Liver (tissue), 9 donors: ENCODE results near the gene VAMP1. TPM values are rescaled to one million over a fixed set of nuclear protein-coding genes. Genes with fewer than 3 reads are reported as not detected.
A peak's percentile ranks its signal among the peaks of the same experiment; 100 is the strongest.

ENCODE experiments used
- DNase-seq: peaks from one replicate; pipeline ENCODE4 v3.0.0-alpha.2; 2017; ENCODE audit warnings: low spot score
- H3K27ac ChIP-seq, 2 donors: one replicate each; pipeline ENCODE4 v1.7.0; 2013; ENCODE audit warnings: inconsistent platforms in 2 of 2, low read length in 2 of 2, control low read depth in 1 of 2, low read depth in 1 of 2, mild to moderate bottlenecking in 1 of 2
- H3K27me3 ChIP-seq, 4 donors: one replicate each; pipeline versions ENCODE4 v1.6.1 to v1.7.0; 2013; ENCODE audit warnings: low read length in 3 of 4, inconsistent platforms in 1 of 4, mild to moderate bottlenecking in 1 of 4, moderate library complexity in 1 of 4; ENCODE audit not compliant: control insufficient read depth in 4 of 4, insufficient read depth in 4 of 4
- H3K36me3 ChIP-seq, 4 donors: one replicate each; pipeline versions ENCODE4 v1.6.1 to v1.7.0; 2013; ENCODE audit warnings: low read length in 3 of 4, mild to moderate bottlenecking in 3 of 4, low read depth in 1 of 4, moderate library complexity in 1 of 4; ENCODE audit not compliant: control insufficient read depth in 4 of 4, insufficient read depth in 3 of 4
- H3K4me1 ChIP-seq, 4 donors: one replicate each; pipeline versions ENCODE4 v1.6.1 to v1.7.0; 2013; ENCODE audit warnings: low read length in 3 of 4, mild to moderate bottlenecking in 3 of 4, moderate library complexity in 1 of 4; ENCODE audit not compliant: control insufficient read depth in 4 of 4, insufficient read depth in 4 of 4
- H3K4me3 ChIP-seq, 3 donors: one replicate each; pipeline versions ENCODE4 v1.6.1 to v1.7.0; 2013; ENCODE audit warnings: low read length in 3 of 3, control low read depth in 1 of 3, low read depth in 1 of 3, mild to moderate bottlenecking in 1 of 3
- H3K9ac ChIP-seq, 2 donors: one replicate each; pipeline ENCODE4 v1.7.0; 2013; ENCODE audit warnings: low read length in 2 of 2, mild to moderate bottlenecking in 2 of 2, moderate library complexity in 2 of 2, control low read depth in 1 of 2, low read depth in 1 of 2
- H3K9me3 ChIP-seq, 4 donors: one replicate each; pipeline versions ENCODE4 v1.6.1 to v1.7.0; 2013; ENCODE audit warnings: low read length in 3 of 4; ENCODE audit not compliant: control insufficient read depth in 4 of 4
- EGR1 ChIP-seq, 2 donors: IDR thresholded peaks; 2 replicates each; pipeline ENCODE4 v1.6.1; 2016 to 2018; ENCODE audit warnings: antibody characterized with exemption in 2 of 2, low read depth in 2 of 2
- FOXA2 ChIP-seq: IDR thresholded peaks from 2 replicates; pipeline ENCODE4 v1.6.1; 2016; ENCODE audit warnings: antibody characterized with exemption
- GABPA ChIP-seq, 2 donors: IDR thresholded peaks in 1 of 2; conservative IDR thresholded peaks in 1 of 2; 2 replicates each; pipeline ENCODE4 v1.6.1; 2016; ENCODE audit warnings: antibody characterized with exemption in 2 of 2, mild to moderate bottlenecking in 1 of 2, moderate library complexity in 1 of 2
- HNF4A ChIP-seq, 2 donors: conservative IDR thresholded peaks; 2 replicates each; pipeline ENCODE4 v1.6.1; 2016; ENCODE audit warnings: antibody characterized with exemption in 2 of 2, mild to moderate bottlenecking in 2 of 2
- HNF4G ChIP-seq: IDR thresholded peaks from 2 replicates; pipeline ENCODE4 v1.6.1; 2016; ENCODE audit warnings: antibody characterized with exemption
- JUND ChIP-seq, 2 donors: IDR thresholded peaks; 2 replicates each; pipeline ENCODE4 v1.6.1; 2016; ENCODE audit warnings: antibody characterized with exemption in 2 of 2
- NR2F2 ChIP-seq: IDR thresholded peaks from 2 replicates; pipeline ENCODE4 v1.6.1; 2016; ENCODE audit warnings: antibody characterized with exemption
- RAD21 ChIP-seq, 2 donors: IDR thresholded peaks; 2 replicates each; pipeline ENCODE4 v1.6.1; 2016; ENCODE audit warnings: antibody characterized with exemption in 2 of 2, mild to moderate bottlenecking in 2 of 2
- RXRA ChIP-seq, 2 donors: IDR thresholded peaks; 2 replicates each; pipeline ENCODE4 v1.6.1; 2017 to 2018; ENCODE audit warnings: antibody characterized with exemption in 2 of 2, mild to moderate bottlenecking in 1 of 2
- SP1 ChIP-seq: IDR thresholded peaks from 2 replicates; pipeline ENCODE4 v1.6.1; 2018; ENCODE audit warnings: antibody characterized with exemption, mild to moderate bottlenecking
- TAF1 ChIP-seq: conservative IDR thresholded peaks from 2 replicates; pipeline ENCODE4 v1.6.1; 2016; ENCODE audit warnings: antibody characterized with exemption, mild to moderate bottlenecking
- YY1 ChIP-seq: IDR thresholded peaks from 2 replicates; pipeline ENCODE4 v1.6.1; 2016; ENCODE audit warnings: antibody characterized with exemption, mild to moderate bottlenecking
- WGBS: extraction: QIAGEN DNeasy Blood & Tissue Kit; methylation state at CpG from one replicate; pipeline ENCODE4 v1.1.7; 2013; 5-methylcytosine and 5-hydroxymethylcytosine counted together
- polyA plus RNA-seq, 2 donors: library from polyadenylated mRNA; stranded (reverse) in 1 of 2; unstranded in 1 of 2; fragments of 200-250 nt in 1 of 2; fragments of >200 nt in 1 of 2; fragmentation: Nextera tagmentation in 1 of 2; extraction: Ambion mirVana in 1 of 2; gene quantifications; one replicate each; pipeline versions ENCODE4 v1.2.1 to v1.2.3, GENCODE V29; 2013 to 2015
- total RNA-seq, 2 donors: library from RNA; depleted of rRNA; stranded (reverse); fragments of >200 nt; gene quantifications; one replicate each; pipeline ENCODE4 v1.2.3, GENCODE V29; 2014
- TF ChIP-seq, protein P1 (sequence below): fragments of 150-350 bp; IDR thresholded peaks from 2 replicates; pipeline ENCODE4 v1.5.1; 2017; ENCODE audit warnings: improper control_type of control experiment, low read depth, low read length; ENCODE audit not compliant: missing input control
- TF ChIP-seq, protein P2 (sequence below): IDR thresholded peaks from 2 replicates; pipeline ENCODE4 v1.6.1; 2016; ENCODE audit warnings: antibody characterized with exemption
- TF ChIP-seq, protein P3 (sequence below): IDR thresholded peaks from 2 replicates; pipeline ENCODE4 v1.6.1; 2016; ENCODE audit warnings: antibody characterized with exemption
- TF ChIP-seq, protein P4 (sequence below): IDR thresholded peaks from 2 replicates; pipeline ENCODE4 v1.6.1; 2016; ENCODE audit warnings: antibody characterized with exemption, mild to moderate bottlenecking
- donor health status: healthy.
- donor health status: healthy.
- donor health status: healthy.
- donor health status: healthy.
- donor health status: healthy.

Gene VAMP1
- total and polyA plus RNA-seq, 4 donors = 2.4 to 6.4 (median 5.0) TPM

DNA sequence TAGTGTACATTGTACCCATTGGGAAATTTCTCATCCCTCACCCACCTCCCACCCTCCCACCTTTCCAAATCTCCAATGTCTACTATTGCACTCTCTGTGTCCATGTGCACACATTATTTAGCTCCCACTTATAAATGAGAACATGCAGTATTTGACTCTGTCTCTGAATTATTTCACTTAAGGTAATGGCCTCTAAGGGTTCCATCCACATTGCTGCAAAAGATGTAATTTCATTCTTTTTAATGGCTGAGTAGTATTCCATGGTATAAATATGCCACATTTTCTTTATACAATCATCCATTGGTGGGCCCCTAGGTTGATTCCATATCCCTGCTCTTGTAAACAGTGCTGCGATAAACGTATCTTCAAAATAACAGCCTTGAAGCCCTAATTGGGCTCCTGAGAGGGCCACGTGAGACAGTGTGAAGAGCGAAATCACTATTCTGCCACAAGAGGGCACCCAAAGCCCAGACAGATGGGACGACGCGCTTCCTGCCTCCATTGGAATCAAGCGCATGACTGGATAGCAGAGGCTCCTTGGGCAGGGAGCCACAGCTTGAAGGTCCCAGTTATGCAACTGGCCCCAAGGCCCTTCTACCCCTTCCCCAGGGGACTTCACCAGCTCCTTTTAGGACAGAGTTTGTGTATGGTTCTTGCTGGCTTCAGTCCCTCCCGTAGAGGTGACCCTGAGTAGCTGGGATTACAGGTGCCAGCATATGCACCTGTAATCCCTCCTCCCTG, 47.0 kb downstream of the VAMP1 start:
- TF ChIP-seq SP1 = peak; percentile 15
- TF ChIP-seq NR2F2 = no peak
- peak in 1 of 2 donors; percentile 33 for TF ChIP-seq GABPA (IDR thresholded peaks at IDR 0.05 in 1 of 2, conservative IDR thresholded peaks at IDR 0.05 in 1 of 2)
- no peak for TF ChIP-seq FOXA2
- TF ChIP-seq, protein P1, sequence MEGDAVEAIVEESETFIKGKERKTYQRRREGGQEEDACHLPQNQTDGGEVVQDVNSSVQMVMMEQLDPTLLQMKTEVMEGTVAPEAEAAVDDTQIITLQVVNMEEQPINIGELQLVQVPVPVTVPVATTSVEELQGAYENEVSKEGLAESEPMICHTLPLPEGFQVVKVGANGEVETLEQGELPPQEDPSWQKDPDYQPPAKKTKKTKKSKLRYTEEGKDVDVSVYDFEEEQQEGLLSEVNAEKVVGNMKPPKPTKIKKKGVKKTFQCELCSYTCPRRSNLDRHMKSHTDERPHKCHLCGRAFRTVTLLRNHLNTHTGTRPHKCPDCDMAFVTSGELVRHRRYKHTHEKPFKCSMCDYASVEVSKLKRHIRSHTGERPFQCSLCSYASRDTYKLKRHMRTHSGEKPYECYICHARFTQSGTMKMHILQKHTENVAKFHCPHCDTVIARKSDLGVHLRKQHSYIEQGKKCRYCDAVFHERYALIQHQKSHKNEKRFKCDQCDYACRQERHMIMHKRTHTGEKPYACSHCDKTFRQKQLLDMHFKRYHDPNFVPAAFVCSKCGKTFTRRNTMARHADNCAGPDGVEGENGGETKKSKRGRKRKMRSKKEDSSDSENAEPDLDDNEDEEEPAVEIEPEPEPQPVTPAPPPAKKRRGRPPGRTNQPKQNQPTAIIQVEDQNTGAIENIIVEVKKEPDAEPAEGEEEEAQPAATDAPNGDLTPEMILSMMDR = peak; percentile 89
- peak; percentile 79 for TF ChIP-seq YY1
- peak; percentile 99 to 100 for TF ChIP-seq RAD21 (IDR thresholded peaks at IDR 0.05)
- TF ChIP-seq, protein P2, sequence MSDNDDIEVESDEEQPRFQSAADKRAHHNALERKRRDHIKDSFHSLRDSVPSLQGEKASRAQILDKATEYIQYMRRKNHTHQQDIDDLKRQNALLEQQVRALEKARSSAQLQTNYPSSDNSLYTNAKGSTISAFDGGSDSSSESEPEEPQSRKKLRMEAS = peak; percentile 64
- Histone ChIP-seq H3K36me3 (no peaks in the 10 kb centered on the region), H3K27ac (no peak overlapping the region), H3K4me1 (peaks cover 0 to 6% (median 4%) of the 10 kb centered on the region in 4 donors), H3K4me3 (no peak overlapping the region), H3K27me3 (no peaks in the 10 kb centered on the region), H3K9ac (peak overlapping the region; percentile 1 to 58), H3K9me3 (no peaks in the 10 kb centered on the region)
- 3% methylated on average over 9 of the region's 9 CpGs for WGBS
- peak; percentile 75 for DNase-seq

DNA sequence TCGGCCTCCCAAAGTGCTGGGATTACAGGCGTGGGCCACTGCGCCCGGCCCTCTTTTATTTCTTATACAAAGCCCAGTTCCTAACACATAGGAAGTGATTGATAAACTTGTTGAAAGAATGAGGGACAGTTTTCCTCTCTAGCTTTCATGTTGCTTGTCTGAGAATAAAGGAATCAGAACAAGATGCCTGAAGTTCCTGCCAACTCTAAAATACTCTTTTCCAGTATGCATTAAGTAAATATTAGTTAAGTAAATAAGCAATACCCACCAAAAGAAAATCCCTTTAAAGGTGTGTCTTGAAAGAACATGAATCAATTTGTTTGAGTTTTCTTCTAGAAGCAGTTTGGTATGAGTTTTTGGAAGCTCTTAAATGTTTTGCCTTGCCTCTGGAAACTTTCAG, 50.1 kb downstream of the VAMP1 start:
- TF ChIP-seq RXRA (IDR thresholded peaks at IDR 0.05) (no peak), GABPA (IDR thresholded peaks at IDR 0.05 in 1 of 2, conservative IDR thresholded peaks at IDR 0.05 in 1 of 2) (no peak), JUND (IDR thresholded peaks at IDR 0.05) (no peak), TAF1 (no peak)
- TF ChIP-seq, protein P2 = no peak
- TF ChIP-seq, protein P3, sequence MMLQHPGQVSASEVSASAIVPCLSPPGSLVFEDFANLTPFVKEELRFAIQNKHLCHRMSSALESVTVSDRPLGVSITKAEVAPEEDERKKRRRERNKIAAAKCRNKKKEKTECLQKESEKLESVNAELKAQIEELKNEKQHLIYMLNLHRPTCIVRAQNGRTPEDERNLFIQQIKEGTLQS = no peak
- peaks cover 0 to 6% (median 4%) of the 10 kb centered on the region in 4 donors for H3K4me1 ChIP-seq
- no peaks in the 10 kb centered on the region for H3K27me3 ChIP-seq
- 70% methylated on average over 4 of the region's 4 CpGs for WGBS
- peaks cover 0 to 2% (median 0%) of the 10 kb centered on the region in 4 donors for H3K36me3 ChIP-seq
- H3K4me3 ChIP-seq = no peak overlapping the region
- H3K27ac ChIP-seq = no peak overlapping the region
- no peak for DNase-seq
- H3K9ac ChIP-seq = no peak overlapping the region
- no peaks in the 10 kb centered on the region for H3K9me3 ChIP-seq

DNA sequence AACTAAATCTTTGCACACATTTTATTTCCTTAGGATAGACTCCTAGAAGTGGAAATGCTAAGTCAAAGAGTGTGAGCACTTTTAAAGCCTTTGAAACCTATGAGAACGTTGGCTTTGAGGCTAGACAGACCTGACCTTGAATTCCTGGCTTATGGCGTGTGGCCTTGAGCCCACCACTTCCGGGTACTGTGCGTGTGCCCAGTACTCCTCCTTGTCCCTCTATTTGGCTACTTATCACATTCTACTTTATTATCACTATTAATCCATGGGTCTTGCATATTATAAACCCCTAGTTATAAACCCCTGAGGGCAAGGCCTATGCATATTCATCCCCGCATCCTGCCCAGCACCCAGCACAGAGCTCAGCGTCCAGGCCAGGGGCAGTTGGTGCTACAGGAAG, 51.7 kb downstream of the VAMP1 start:
- peaks cover 0 to 6% (median 2%) of the 10 kb centered on the region in 4 donors for H3K4me1 ChIP-seq
- no peaks in the 10 kb centered on the region for H3K9me3 ChIP-seq
- H3K27me3 ChIP-seq = no peaks in the 10 kb centered on the region
- H3K4me3 ChIP-seq = no peak overlapping the region
- H3K9ac ChIP-seq = no peak overlapping the region
- 82% methylated on average over 6 of the region's 6 CpGs for WGBS
- no peak for DNase-seq
- peaks cover 0 to 7% (median under 1%) of the 10 kb centered on the region in 4 donors for H3K36me3 ChIP-seq
- no peak for TF ChIP-seq HNF4G
- TF ChIP-seq TAF1 = no peak
- TF ChIP-seq EGR1 (IDR thresholded peaks at IDR 0.05; ENCODE audit: low read depth in 2 of 2) = no peak
- TF ChIP-seq GABPA (IDR thresholded peaks at IDR 0.05 in 1 of 2, conservative IDR thresholded peaks at IDR 0.05 in 1 of 2) = no peak
- TF ChIP-seq, protein P4, sequence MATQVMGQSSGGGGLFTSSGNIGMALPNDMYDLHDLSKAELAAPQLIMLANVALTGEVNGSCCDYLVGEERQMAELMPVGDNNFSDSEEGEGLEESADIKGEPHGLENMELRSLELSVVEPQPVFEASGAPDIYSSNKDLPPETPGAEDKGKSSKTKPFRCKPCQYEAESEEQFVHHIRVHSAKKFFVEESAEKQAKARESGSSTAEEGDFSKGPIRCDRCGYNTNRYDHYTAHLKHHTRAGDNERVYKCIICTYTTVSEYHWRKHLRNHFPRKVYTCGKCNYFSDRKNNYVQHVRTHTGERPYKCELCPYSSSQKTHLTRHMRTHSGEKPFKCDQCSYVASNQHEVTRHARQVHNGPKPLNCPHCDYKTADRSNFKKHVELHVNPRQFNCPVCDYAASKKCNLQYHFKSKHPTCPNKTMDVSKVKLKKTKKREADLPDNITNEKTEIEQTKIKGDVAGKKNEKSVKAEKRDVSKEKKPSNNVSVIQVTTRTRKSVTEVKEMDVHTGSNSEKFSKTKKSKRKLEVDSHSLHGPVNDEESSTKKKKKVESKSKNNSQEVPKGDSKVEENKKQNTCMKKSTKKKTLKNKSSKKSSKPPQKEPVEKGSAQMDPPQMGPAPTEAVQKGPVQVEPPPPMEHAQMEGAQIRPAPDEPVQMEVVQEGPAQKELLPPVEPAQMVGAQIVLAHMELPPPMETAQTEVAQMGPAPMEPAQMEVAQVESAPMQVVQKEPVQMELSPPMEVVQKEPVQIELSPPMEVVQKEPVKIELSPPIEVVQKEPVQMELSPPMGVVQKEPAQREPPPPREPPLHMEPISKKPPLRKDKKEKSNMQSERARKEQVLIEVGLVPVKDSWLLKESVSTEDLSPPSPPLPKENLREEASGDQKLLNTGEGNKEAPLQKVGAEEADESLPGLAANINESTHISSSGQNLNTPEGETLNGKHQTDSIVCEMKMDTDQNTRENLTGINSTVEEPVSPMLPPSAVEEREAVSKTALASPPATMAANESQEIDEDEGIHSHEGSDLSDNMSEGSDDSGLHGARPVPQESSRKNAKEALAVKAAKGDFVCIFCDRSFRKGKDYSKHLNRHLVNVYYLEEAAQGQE = no peak
- TF ChIP-seq, protein P1 = no peak
- TF ChIP-seq HNF4A (conservative IDR thresholded peaks at IDR 0.05) = no peak
- no peak for TF ChIP-seq FOXA2
- TF ChIP-seq RAD21 (IDR thresholded peaks at IDR 0.05) = no peak
- TF ChIP-seq SP1 = no peak
- no peak for TF ChIP-seq JUND (IDR thresholded peaks at IDR 0.05)
- TF ChIP-seq, protein P2 = no peak
- TF ChIP-seq, protein P3 = no peak
- no peak overlapping the region for H3K27ac ChIP-seq
